Measurements from ENCODE around the gene MSH3.

- TF ChIP-seq ZNF114 (tag by site-specific recombination; IDR thresholded peaks at IDR 0.05) (no peak), ZNF521 (tag by site-specific recombination; IDR thresholded peaks at IDR 0.05) (no peak), SALL2 (tag by site-specific recombination; IDR thresholded peaks at IDR 0.05; ENCODE audit: borderline replicate concordance) (no peak), CTCF (tag by site-specific recombination; IDR thresholded peaks at IDR 0.05) (no peak), ZBTB1 (tag by site-specific recombination; IDR thresholded peaks at IDR 0.05) (no peak)
Observed at GRCh38 chr5:80796846-80797245, 142.4 kb downstream of the MSH3 start.

All from HEK293 (cell line).